SH-SY5Y (cell line): Measurements from ENCODE around the gene COPS9.

Experiments used
- GATA2 ChIP-seq: IDR thresholded peaks from 2 replicates; pipeline ENCODE4 v1.6.1; 2011; ENCODE audit warnings: mild to moderate bottlenecking, low read depth, low read length
- GATA3 ChIP-seq: IDR thresholded peaks from 2 replicates; pipeline ENCODE4 v1.6.1; 2011; ENCODE audit warnings: low read depth, mild to moderate bottlenecking, low read length, moderate library complexity

GRCh38 chr2:240179941-240180666, 44.0 kb upstream of the COPS9 start:
- TF ChIP-seq GATA2 (no peak), GATA3 (no peak)
